Measurements from ENCODE around the gene COA1.
"Not testable (repeated sequence)": the region's sequence is repeated elsewhere in the genome, so short reads cannot be mapped to it uniquely, and the experiment has no call there.

COA1 gene

DNA sequence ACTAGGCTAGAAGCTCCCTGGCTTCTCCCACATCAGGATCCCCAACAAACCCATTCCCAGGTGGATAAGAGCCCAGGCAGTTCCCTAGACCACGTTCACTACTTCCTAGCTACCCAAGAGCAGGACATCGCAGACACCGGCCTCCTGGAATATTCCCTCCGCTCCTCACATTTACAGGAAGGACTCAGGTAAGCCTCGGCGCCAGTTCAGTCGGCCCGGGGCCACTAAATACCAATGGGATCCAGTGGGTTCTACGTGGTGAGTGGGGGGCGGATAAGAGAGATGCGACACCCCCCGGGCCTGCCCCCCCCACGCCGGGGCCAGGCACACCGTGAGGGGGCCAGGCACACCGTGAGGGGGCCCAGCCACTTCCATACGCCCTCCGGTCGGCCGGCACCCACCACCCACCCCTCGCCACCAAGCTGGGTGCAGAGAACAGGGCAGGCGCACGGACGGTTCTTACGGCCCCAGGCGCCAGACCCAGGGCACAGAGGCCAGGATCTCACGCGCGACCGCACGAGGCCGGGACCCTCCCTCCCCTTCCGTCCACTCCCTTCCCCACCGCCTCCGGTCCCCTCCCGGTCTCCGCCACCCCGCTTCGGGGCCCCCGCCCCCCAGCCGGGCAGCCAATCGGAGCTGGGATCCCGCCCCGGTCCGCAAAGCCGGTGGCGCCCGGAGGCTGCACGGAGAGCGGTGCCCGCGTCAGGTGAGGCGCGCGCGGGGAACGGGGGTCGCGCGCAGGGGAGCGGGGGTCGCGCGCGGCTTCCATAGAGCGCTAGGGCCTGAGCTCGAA lies 28.9 kb upstream of the COA1 start, which contains the start of gene BLVRA:
BLVRA (plus strand) TSS at position 652 of the 793 bp plus-strand sequence. CDS start 12,479 bp downstream, outside the sequence.
- DNase-seq (ENCODE audit: low read depth in 2 of 2), result peak; percentile 40 to 45

DNA sequence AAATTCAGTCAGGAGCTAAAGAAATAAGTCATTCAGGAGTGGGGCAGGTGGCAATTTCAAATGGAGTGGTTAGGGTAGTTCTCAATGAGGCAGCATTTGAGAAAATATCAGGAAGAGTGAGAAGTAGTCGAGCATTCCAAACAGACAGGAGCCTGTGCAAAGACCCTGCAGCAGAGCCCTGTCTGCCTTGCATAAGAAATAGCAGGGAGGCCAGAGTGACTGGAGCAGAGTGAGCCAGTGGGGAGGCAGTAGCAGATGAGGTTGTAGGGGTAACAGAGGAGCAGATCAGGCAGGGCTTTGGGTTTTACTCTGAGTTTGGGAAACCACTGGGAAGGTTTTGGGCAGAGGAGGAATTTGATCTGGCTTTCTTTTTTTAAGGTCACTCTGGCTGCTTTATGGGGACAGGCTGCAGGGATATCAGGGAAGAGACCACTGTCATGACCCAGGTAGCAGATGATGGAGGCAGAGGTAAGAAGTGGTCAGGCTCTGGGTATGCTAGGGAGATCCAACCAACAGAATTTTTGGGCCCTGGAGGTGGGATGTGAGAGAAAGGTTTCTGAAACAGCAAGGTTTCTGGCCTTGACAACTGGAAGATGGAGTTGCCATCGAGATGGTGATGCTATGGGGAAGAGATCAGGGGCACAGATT lies 27.9 kb upstream of the COA1 start:
- no peak for DNase-seq (ENCODE audit: low read depth in 2 of 2)

- DNase-seq (ENCODE audit: low read depth in 2 of 2), result no peak
Measured at GRCh38 chr7:43756368-43757072, 27.2 kb upstream of the COA1 start.

GRCh38 chr7:43754596-43754995 lies 25.3 kb upstream of the COA1 start:
- DNase-seq (ENCODE audit: low read depth in 2 of 2), result no peak

- DNase-seq (ENCODE audit: low read depth in 2 of 2), result no peak
Measured at GRCh38 chr7:43753843-43754242, 24.5 kb upstream of the COA1 start.

GRCh38 chr7:43753271-43753810 lies 24.0 kb upstream of the COA1 start:
- no peak for DNase-seq (ENCODE audit: low read depth in 2 of 2)

- DNase-seq (ENCODE audit: low read depth in 2 of 2), result no peak
Measured at GRCh38 chr7:43752411-43752810, 23.1 kb upstream of the COA1 start.

- DNase-seq (ENCODE audit: low read depth in 2 of 2), result no peak
Measured at GRCh38 chr7:43750016-43750887, 20.9 kb upstream of the COA1 start.

- DNase-seq (ENCODE audit: low read depth in 2 of 2), result no peak
Measured at GRCh38 chr7:43749383-43749940, 20.1 kb upstream of the COA1 start.

- DNase-seq (ENCODE audit: low read depth in 2 of 2), result no peak
Measured at GRCh38 chr7:43747328-43748105, 18.2 kb upstream of the COA1 start.

- no peak for DNase-seq (ENCODE audit: low read depth in 2 of 2)
Measured at GRCh38 chr7:43742692-43743091, 13.4 kb upstream of the COA1 start.

GRCh38 chr7:43737467-43738127 lies 8.3 kb upstream of the COA1 start:
- no peak for DNase-seq (ENCODE audit: low read depth in 2 of 2)

DNA sequence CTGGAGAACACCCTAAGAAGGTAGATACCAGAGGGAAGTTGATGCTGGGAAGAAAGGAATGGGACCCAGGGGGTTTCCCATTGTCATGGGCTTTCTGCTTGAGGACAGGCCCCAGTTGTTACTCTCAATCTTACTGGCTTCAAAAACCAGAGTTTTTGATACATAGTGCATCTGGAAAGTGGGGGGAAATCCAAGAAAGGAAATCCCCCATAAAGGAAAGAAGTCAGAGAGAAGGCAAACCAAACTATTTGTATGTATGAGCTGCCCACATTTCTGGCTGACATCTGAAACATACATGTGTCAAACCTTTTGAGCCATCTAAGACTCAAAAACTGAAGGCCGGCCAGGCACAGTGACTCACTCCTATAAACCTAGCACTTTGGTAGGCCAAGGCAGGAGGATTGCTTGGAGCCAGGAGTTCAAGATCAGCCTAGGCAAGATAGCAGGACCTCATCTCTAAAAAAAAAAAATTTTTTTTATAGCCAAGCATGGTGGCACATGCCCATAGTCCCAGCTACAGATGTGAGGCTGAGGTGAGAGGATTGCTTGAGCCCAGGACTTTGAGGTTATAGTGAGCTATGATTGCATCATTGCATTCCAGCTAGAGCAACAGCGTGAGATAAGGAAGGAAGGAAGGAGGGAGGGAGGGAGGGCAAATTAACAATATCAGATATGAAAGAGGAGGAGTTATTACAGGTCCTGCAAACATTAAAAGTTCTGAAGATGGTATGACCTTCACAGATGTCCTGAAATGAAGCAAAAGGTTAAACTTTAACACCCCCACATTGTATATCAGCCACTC lies 6.7 kb upstream of the COA1 start:
- peak in 1 of 2 donors; percentile 25 for DNase-seq (ENCODE audit: low read depth in 2 of 2)

GRCh38 chr7:43735403-43735801 lies 6.1 kb upstream of the COA1 start:
- no peak for DNase-seq (ENCODE audit: low read depth in 2 of 2)

GRCh38 chr7:43734575-43735332 lies 5.4 kb upstream of the COA1 start:
- not testable (repeated sequence) for DNase-seq (ENCODE audit: low read depth in 2 of 2)

DNA sequence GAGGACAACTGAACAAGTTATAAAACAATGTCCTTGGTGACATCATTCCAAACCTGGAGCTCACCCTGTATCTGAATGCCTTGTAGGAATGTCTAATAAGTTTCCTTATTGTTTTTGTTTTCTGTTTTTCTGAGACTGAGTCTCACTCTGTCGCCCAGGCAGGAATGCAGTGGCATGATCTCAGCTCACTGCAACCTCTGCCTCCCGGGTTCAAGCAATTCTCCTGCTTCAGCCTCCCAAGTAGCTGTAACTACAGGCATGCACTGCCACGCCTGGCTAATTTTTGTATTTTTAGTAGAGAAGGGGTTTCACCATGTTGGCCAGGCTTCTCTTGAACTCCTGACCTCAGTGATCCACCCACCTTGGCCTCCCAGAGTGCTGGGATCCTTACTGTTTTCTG lies 2.2 kb upstream of the COA1 start:
- DNase-seq (ENCODE audit: low read depth in 2 of 2), result not testable (repeated sequence)

DNA sequence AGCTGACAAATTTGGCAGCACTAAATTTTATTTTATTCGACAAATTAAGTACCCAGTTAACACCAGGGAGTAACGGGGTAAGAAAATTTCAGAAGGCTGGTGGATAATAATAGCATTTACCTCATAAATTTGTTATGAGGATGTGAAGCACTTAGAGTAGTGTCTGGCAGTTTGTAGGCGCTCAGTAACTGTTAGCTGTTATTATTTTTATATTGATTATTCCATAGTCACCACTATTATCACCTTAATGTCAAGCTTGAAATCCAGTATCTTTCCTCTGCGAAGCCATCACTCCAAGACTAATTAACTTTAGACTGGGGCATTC lies 563 bp upstream of the COA1 start:
- no peak for DNase-seq (ENCODE audit: low read depth in 2 of 2)

- no peak for DNase-seq (ENCODE audit: low read depth in 2 of 2)
Measured at GRCh38 chr7:43727494-43727893, 1.8 kb downstream of the COA1 start.
